A549 (cell line): ENCODE measurements around the gene RASL11B.

ENCODE experiments used
- CTCF ChIP-seq: fragments of >200 bp; sonication (Bioruptor Twin); formaldehyde crosslinking; IDR thresholded peaks from 3 replicates; pipeline ENCODE4 v1.5.1; 2016
- MAFK ChIP-seq: fragments of 450-650 bp; IDR thresholded peaks from 2 replicates; pipeline ENCODE4 v1.6.1; 2014; ENCODE audit not compliant: partially characterized antibody
- RAD21 ChIP-seq, 2 experiments: fragments of >200 bp in 1 of 2; sonication (Bioruptor Twin) in 1 of 2; formaldehyde crosslinking in 1 of 2; IDR thresholded peaks in 1 of 2; conservative IDR thresholded peaks in 1 of 2; 2 replicates in 1 of 2; 3 replicates in 1 of 2; pipeline ENCODE4 v1.6.1; 2012 to 2018; ENCODE audit warnings: inconsistent platforms in 1 of 2

- no peak for TF ChIP-seq CTCF
- no peak for TF ChIP-seq RAD21 (conservative IDR thresholded peaks at IDR 0.05 in 1 of 2, IDR thresholded peaks at IDR 0.05 in 1 of 2)
- no peak for TF ChIP-seq MAFK
These were observed at the start of gene RASL11B for GRCh38 chr4:52861879-52862616.
